H1 (cell line): ENCODE data around the gene PRKG2. TPM values are rescaled to one million over a fixed set of nuclear protein-coding genes. Genes with fewer than 3 reads are reported as not detected.

Source experiments
- ASH2L ChIP-seq: fragments of 200-600, 300-600 bp; sonication (generic); IDR thresholded peaks from one replicate; pipeline ENCODE4 v1.7.1; 2017; ENCODE audit warnings: low read length
- CHD2 ChIP-seq: IDR thresholded peaks from 2 replicates; pipeline ENCODE4 v1.6.1; 2012; ENCODE audit warnings: low read length, improper control_type of control experiment
- CHD7 ChIP-seq: fragments of 300-600 bp; sonication (generic); IDR thresholded peaks from 2 replicates; pipeline ENCODE4 v1.7.1; 2012; ENCODE audit warnings: low read length, moderate library complexity, mild to moderate bottlenecking, inconsistent platforms; ENCODE audit not compliant: insufficient replicate concordance
- JUND ChIP-seq: IDR thresholded peaks from 2 replicates; pipeline ENCODE4 v1.6.1; 2011; ENCODE audit warnings: mild to moderate bottlenecking, improper control_type of control experiment, low read length
- KDM5A ChIP-seq: fragments of 200-600 bp; IDR thresholded peaks from 2 replicates; pipeline ENCODE4 v1.7.1; 2012; ENCODE audit warnings: mild to moderate bottlenecking, low read length, inconsistent platforms, mixed read lengths
- POLR2A ChIP-seq, 2 experiments: IDR thresholded peaks; 1 replicate in 1 of 2; 2 replicates in 1 of 2; pipeline ENCODE4 v1.6.1; 2011; ENCODE audit warnings: low read depth in 2 of 2, low read length in 2 of 2, mild to moderate bottlenecking in 2 of 2; ENCODE audit errors: control extremely low read depth in 1 of 2
- SAP30 ChIP-seq: fragments of 300-600 bp; sonication (generic); IDR thresholded peaks from 2 replicates; pipeline ENCODE4 v1.7.1; 2012; ENCODE audit warnings: low read length, moderate library complexity, mild to moderate bottlenecking, inconsistent platforms; ENCODE audit not compliant: insufficient read depth, insufficient replicate concordance
- SIN3A ChIP-seq, 2 experiments: IDR thresholded peaks in 1 of 2; conservative IDR thresholded peaks in 1 of 2; 2 replicates each; pipeline ENCODE4 v1.6.1; 2011 to 2012; ENCODE audit warnings: low read length in 2 of 2, improper control_type of control experiment in 1 of 2, low read depth in 1 of 2, mild to moderate bottlenecking in 1 of 2
- SP4 ChIP-seq: IDR thresholded peaks from 2 replicates; pipeline ENCODE4 v1.6.1; 2012; ENCODE audit warnings: low read length, inconsistent platforms
- polyA plus RNA-seq, 7 experiments: library from polyadenylated mRNA; depleted of rRNA in 3 of 7; stranded (reverse) in 5 of 7; unstranded in 2 of 7; fragments of >200 nt in 5 of 7; fragments of 200-250 nt in 2 of 7; gene quantifications; 1 replicate in 5 of 7; 2 replicates in 1 of 7; 4 replicates in 1 of 7; pipeline versions ENCODE4 v1.2.1 to v1.2.3, GENCODE V29; 2011 to 2013; ENCODE audit warnings: missing spikeins in 2 of 7, mixed read lengths in 2 of 7
- total RNA-seq: library from RNA; stranded (reverse); fragmentation: NEBNext Ultra II Directional; extraction: Animal tissue kit (Norgen Biotek cat#: 25700); gene quantifications from 2 replicates; pipeline ENCODE4 v1.2.1, GENCODE V29; 2021

Gene PRKG2
- total and polyA plus RNA-seq, 2 of the 8 experiments (the other 6 are each of a cell fraction or from before 2014, with no cell fraction given) = 0.45 to 1.2 TPM

GRCh38 chr4:81084029-81084428 is 131.0 kb downstream of the PRKG2 start (continued):
- no peak for TF ChIP-seq CHD7
- TF ChIP-seq SP4 = no peak
- no peak for TF ChIP-seq CHD2
- no peak for TF ChIP-seq SIN3A (conservative IDR thresholded peaks at IDR 0.05 in 1 of 2, IDR thresholded peaks at IDR 0.05 in 1 of 2; ENCODE audit: low read depth in 1 of 2, low read length in 2 of 2)
- TF ChIP-seq KDM5A = no peak
- no peak for TF ChIP-seq ASH2L
- no peak for TF ChIP-seq JUND
- no peak for TF ChIP-seq SAP30
- no peak for TF ChIP-seq POLR2A (IDR thresholded peaks at IDR 0.05; ENCODE audit: control extremely low read depth in 1 of 2, low read depth in 2 of 2, low read length in 2 of 2)
